GM12872 (cell line): ENCODE results near the gene KRT9.

Source experiments
- CTCF ChIP-seq: IDR thresholded peaks from 3 replicates; pipeline ENCODE4 v1.5.1; 2011; ENCODE audit warnings: low read depth, mild to moderate bottlenecking, low read length, moderate library complexity; ENCODE audit not compliant: insufficient read depth

Gene KRT9

GRCh38 chr17:41524261-41524660 lies 47.6 kb downstream of the KRT9 start:
- no peak for TF ChIP-seq CTCF

GRCh38 chr17:41523787-41524186 lies 48.1 kb downstream of the KRT9 start:
- no peak for TF ChIP-seq CTCF

GRCh38 chr17:41523225-41523593 lies 48.6 kb downstream of the KRT9 start:
- no peak for TF ChIP-seq CTCF

GRCh38 chr17:41522301-41523224 lies 49.3 kb downstream of the KRT9 start:
- no peak for TF ChIP-seq CTCF

GRCh38 chr17:41521574-41522261 lies 50.1 kb downstream of the KRT9 start:
- no peak for TF ChIP-seq CTCF

GRCh38 chr17:41520821-41521521 lies 50.9 kb downstream of the KRT9 start:
- no peak for TF ChIP-seq CTCF
